GM21723 (cell line): ENCODE measurements around the gene STK39.

Source experiments
- ATAC-seq: cut with Tn5 transposase; IDR thresholded peaks from one replicate; pipeline ENCODE4 v1.9.1; 2021; ENCODE audit warnings: mild to moderate bottlenecking, moderate library complexity; ENCODE audit not compliant: unreplicated experiment

The STK39 gene

DNA sequence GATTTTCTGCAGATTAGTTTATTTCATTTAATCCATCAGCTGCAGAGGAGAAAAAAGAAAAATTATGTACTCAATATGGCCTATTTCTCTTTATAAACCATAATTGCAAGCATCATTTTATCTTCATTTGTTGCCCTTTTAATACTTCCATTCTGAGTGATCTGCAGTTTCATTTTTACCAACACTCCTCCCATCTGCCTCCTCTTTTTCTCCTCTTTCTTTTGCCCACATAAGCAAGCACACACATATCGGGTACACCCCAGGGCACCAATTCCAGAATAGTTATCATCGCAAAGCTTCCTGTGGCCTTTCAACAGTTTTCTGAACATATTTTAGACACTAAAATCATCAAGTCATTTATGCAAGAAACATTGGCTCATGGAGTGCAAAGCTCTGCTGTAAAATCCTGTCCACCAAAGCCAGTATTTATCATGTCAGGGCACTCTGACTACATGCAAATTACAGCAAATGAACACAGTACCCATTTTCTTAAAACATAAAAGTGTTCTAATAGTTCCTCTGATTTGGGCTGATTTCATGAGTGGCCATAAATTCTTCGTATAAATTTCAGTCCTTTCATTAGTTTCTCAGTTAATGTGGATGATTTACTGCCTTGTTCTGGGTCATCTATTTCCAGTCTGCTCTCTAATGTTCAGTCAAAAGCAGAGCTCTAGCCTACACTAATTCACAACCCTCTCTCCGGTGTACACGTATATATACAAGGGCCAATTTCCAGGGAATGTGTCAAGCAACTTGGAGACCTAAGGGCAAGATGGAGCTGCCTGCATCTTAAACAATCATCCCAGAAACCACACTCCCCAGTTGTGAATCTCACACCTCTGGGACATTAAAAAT is 281.3 kb downstream of the STK39 start:
- no peak for ATAC-seq

DNA sequence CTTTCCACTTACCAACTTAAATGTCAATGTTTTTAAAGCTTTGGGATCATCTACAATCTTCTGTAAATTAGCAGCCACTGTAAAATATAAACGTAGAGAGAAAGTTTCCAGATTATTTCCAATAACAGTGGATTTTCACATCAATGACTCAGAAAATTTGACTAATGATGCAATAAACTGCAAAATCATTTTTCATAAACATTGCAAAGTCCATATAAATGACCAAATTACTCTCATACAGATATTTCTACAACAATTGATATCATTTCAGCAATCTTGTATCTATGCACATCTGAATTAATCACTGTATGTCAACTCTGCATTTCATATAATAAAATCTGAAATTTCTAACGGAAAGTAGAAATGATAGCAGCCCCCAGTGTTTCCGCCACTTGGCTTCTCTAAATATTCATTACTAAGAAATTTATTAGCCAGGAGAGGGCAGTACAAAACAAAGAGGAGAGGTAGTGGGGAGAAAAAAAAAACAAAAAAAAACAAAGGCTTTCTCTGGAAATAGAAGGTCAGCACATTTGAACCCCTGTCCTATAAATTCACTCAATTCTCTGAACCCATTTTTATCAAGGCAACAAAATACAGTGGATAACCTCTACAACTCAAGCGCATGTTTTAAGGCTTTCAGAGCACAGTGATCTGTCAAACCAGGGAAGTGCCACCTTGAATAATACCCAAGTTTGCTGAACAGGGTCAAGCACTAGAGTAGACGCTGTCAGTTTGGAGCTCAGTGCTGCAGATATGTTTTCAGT is 282.6 kb downstream of the STK39 start:
- ATAC-seq, result no peak

DNA sequence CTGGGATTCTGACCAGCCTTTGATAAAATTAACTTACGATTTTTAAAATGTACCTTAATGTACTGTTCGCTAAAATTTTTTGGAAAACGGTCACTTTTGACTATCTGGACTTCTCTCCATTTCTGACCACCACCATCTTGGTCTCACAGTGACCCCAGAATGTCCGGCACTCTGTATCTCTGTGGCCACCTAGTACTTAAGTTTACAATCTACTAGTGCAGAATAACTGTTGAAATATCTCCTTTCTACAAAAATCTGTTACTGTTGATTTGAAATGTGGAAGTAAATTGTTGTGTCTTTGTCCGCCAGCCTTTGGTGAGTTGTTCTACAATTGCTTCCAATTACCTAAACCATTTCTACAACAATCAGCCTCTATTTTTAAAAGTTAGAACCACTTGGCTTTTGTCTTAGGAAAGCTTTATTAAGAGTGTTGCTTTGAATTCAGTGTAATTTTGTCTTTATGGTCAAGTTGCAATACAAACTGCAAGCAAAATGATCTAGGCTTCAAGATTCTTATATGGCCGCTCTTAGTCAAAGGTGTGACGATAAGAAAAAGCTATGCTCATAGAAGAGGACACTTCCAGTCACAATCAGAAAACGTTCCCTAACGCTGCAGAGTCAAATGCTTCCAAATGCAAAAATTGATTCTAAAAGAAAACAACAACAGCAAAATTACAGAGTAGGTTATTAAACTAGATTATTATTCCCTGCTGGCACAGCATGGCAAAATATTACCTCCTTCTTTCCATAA is 283.3 kb downstream of the STK39 start:
- ATAC-seq, result no peak

DNA sequence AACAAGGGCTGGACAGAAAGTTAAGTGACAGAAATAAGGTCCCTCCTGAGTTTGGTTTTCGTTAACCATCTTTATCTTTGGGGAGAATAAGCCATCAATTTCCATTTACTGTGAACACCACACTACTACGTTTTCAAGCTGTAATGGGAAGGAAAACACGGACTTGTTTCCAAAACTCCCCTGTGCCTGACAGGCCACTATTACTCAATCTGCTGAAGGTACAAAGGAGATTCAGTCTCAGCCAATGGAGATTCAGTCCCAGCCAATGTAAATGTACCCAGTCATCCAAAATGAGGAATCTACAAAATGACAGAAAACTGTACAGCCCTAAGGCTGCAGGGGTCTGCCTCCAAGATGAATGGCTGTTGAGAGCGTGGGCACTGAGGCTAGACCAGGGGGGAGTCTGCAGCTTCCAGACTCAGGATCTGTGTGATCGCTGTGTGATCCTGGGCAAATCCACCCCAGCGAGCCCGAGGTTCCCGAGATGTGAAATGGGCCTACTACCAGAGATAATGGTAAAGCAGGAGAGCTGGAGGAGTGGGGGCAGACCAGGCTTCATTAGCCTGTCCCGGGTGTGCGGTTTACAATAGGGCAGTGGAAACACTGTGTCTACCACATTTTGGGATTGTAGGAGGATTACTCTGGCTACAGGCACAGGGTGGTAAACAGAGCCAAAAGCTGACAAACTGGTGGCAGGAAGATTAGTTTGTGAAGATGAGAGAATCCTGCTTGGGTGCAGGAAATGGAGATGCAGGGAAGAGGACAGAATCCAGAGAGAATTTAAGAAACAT is 284.8 kb downstream of the STK39 start:
- ATAC-seq, result no peak

DNA sequence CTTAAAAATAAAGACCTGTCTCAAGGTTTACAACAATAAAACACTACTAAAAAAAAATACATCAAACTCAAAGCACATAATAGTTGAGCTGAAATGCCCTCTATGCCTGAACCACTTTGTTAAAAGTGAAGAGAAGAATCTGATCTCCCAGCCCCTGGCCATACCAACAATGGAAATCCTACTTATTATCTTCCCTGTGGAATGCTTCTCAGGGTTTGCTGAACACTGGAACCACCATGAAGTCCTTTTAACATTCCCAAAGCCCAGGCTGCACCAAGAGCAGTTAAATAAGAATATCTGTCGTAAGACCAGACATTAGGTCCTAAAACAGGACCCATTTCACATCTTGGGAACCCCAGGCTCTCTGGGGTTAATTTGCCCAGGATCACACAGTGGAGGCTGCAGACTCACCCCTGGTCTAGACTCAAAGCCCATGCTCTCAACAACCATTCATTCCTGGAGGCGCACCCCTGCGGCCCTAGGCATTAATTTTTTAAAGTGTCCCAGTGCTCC is 285.8 kb downstream of the STK39 start:
- ATAC-seq, result no peak

DNA sequence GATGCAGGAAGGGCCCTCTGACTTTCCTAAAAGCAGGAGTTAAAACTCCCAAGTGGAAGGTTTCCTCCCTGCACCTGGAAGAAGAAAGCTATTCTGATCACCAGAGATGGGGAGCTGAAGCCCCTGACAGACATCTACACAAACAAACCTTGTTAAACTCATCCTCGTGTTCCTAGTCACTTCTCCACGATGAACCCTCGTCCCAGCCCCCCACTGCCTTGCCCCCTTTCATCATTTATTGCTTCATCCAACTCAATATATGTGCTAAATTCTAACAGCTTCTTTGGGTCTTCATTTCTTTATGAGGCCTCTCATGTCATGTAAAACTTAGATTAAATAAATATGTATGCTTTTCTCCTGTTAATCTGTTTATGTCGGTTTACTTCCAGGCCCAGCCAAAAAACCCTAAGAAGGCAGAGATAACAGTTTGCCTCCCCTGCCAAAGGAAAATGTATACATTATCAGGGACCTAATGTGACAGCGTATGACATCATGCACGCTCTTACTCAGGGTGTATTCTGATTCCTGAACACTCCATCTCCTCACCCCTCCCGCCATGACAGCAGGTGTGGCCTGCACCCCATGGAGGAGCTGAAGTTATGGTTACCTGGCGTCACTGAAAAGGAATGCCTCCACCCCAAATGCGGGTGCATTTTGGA is 287.2 kb downstream of the STK39 start:
- ATAC-seq, result no peak

DNA sequence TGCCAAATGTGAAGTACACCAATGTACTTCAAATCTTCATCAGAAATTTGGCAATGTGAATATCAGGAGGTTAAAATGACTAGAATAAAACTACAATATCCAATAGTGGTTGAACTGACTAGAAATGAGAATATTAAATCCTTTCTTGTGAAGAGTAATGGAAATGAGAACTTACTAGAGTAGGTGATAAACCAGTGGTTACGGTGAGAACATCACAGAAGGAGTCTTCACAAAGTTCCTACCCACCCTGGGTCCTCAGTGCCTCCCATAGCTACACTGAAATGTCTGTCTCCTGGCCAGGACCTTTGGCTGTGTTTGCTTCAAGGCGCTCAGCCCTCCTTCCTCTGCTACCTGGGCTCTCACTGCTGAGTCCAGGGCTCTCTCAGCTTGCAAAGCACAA is 289.7 kb downstream of the STK39 start:
- no peak for ATAC-seq

DNA sequence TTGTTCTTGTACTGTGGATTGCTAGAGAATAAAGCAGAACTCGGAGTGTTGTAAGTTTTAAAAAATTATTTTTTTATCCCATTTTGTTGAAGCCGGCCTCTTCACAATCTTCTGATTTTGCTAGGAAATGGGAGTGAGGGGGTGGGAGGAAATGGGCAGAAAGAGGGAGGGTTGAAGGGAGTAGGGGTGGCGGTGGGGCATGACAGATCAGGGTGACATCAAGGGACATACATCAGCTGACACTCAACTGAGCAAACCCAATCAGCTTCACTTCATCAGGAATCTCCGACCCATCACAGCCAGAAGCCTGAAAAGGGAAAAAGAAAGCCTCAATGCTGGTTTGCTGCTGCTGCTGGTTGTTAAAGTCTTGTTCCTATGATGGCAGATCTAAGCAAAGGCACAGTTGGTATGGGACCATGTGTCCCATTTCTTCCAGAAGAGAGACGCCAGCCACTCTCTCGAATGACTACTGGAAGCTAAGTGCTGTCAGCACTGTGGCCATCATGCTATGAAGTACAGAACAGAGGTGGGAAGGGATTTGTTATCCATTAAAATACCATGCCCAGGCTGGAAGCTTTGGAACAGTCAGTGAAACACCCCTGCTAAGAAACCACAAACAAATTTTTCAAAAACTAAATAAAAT is 292.0 kb downstream of the STK39 start:
- ATAC-seq, result no peak

DNA sequence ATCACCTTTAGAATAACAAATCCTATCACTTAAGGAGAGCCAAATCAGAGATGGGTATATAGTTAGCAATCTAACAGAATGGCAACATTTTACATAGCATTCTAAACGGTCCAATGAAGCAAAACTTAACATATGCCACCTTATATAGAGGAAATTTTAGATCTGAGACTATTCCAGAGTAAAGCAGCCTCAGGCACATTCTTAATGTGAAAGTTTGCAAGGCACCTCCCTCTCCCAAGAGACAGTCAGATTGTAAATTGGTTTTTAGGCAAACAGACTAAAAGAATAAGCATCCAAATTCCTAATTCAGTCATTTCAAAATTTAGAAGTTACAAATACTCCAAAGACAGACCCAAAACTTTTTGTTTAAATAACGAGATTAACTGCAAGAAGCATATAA is 292.9 kb downstream of the STK39 start:
- no peak for ATAC-seq

DNA sequence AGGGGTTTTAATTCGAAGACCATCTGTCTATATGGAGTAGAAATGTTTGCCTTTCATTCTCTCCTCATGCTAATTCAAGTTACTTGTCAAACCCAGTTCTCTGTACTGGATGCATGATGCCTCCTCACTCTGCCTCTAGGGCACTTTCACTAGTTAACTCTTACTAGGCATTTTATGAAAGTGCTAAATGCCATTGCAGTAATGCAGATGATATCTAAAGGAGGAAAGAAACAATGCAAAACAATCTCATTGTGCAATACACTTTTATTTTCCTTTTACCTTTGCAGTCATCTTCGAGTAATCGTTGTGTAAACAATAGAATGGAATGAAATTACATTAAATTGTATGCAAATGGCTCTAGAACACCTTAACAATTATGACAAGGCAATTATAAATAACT is 293.6 kb downstream of the STK39 start:
- no peak for ATAC-seq

DNA sequence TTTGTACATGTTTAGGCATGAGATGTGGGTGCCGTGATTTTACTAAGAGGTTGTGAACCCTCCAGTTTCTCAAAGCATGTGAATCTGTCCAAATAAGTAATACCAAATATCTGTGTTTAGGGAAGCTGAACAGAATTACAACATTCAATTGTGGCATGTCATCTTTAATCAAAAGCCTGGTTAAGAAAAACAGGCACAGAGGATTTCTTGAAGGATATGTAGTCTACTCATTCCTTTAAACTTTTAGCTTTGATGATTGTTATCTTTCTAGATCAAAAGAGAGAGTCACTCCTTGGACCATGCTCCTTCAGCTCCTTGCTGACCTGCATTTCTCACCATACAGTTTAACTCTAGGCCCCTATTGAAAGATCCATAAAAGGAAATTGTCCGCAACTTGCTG is 296.8 kb downstream of the STK39 start:
- ATAC-seq, result no peak

DNA sequence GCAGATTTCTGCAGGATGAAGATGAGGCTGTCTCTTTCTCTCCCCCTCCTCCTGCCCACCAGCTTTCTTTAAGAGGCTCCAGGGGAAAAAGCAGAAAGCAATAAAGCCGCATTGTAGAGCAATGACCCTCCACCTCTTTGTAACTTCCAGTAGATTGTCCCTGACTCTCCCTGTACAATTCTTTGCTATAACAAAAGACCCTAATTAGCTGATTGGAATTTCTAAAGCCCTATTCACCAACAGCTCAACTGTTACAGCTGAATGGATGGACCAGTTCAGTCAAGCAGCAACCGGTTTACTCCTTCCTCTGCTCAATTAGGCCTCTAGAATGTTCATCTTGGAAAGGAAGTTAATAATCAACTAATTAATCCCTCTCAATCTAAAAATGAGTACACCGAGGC is 301.0 kb downstream of the STK39 start:
- ATAC-seq, result no peak

DNA sequence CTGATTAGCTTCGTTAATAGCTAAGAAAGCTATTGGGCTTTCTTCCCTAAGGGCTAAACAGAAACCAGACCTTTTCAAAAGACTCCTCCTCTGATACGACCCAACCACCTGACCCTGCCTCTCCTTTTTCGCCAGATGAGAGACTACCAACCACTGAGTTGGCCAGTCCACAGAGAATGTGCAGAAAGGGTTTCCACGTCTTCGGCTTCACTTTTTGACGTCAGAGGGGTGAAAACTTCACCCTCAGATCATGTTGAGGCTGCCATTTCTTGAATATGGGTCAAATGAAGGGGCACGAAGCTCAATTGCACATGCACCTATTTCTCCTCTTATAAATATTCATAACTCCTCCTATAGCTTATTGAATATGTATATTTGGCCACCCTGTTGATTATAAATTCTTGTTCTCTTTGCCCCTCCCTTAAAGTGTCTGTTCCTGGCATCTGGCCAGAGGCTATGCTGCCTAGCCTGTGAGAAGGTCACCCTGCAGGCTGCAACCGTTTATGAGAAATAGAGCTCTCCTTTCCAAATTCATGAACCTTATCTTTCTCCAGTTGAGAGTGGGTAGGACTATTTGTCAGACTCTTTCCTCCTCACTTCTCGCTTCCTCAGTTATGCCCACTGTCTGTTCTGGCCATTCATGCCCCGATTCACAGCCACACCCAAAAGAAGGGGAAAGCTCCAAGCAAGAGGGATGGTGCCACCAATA is 301.6 kb downstream of the STK39 start:
- ATAC-seq, result no peak

DNA sequence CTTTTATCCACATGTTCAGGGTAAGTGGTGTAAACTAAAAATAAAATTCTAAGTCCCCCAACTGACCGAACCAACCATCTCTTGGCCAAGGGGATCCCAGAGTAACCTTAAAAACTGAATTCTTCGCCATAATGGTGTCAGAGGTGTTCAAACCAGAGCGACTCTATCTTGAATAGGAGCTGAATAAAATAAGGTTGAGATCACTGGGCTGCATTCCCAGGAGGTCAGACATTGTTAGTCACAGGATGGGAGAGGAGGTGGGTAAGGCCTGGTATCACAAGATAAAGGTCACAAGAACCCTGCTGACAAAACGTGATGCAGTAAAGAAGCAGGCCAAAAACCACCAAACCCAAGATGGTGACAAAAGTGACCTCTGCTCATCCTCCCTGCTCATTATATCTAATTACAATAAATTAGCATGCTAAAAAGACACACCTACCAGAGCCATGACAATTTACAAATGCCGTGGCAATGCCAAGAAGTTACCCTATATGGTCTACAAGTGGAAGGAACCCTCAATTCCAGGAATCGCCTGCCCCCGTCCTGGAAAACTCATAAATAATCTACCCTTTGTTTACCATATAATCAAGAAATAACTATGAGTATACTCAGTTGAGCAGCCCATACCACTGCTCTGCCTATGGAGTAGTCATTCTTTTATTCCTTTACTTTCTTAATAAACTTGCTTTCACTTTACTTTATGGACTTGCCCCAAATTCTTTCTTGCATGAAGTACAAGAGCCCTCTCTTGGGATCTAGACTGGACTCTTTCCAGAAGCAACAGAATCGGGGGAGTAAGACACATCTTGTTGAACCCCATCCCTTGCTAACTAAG is 302.4 kb downstream of the STK39 start:
- ATAC-seq, result no peak

DNA sequence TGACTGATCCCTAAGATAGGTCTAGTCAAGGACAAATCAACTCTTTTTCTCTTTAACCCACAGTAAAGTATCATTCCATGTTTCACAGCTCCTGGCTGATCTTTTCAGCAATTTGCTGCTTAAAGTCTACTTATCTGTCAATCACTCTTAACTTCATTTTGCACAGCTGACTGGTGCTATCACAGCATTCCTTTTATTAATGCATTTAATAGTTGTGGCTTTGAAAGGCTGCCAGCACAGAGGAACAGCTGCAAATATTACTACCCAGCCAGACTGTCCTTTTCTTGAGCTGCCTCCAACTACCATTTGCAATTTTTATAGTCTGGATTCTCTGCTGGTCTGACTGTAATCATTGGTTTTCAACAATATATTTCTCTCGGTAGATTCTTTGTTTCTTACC is 303.5 kb downstream of the STK39 start:
- no peak for ATAC-seq

DNA sequence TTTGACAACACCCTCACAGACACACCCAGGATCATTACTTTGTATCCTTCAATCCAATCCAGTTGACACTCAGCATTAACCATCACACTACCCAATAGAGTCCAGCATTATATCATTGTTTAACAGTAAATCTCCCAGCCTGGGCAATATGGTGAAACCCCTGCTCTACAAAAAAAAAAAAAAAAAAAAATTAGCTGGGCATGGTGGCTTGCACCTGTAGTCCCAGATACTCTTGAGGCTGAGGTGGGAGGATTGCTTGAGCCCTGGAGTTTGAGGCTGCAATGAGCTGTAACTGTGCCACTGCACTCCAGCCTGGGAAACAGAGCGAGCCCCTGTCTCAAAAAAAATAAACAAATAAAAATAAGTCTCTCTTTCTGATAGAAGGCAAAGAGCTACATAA is 304.0 kb downstream of the STK39 start:
- ATAC-seq, result no peak

DNA sequence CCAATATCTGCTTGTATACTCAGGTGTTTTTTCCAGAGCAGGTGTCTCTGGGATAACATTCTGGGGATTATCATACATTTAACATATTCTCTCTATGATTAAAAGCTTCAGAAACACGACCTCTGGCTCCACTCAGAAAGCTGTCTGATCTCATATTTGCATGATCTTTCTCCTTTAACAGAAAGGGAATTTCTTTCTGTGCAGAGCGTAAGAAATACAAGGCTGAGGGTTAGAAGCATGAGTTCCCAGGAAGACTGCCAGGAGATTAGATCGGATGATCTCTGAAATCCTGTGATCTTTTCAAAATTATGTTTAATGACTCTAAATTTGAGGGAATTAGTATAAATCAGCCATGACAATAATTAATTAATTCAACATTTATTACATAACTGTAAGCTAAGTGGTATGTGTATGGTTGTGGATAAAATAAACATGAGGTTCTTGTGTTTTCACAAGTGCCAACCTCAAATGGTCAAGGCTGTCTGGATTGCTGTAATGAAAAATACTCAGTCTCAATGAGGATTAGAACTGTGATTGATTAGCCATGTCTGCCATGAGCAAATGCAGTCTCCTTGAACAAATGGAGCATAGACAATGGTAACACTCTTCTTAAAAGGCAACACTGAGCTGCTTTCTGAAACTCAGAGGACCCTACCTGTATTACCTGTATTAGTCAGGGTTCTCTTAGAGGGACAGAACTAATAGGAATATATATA is 304.9 kb downstream of the STK39 start:
- no peak for ATAC-seq
